Measurements from ENCODE around the gene PARP6.

DNA sequence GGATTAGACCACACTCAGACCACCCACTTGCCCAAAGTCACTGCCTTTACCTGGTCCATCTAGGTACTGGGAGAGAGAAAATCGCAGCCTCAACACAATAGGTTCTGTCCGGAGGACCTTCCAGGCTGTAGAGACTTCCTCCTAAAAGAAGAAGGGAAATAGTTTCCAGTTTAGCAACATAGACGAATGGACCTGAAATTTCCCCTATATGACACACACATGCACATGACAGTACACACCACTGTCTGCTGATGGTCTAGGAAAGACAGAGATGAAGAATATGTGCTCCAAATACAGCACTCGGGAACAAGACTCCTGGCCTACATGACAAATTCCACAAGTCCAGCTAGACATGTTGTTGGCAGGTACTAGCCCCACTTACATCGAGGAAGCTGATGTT, 7.3 kb downstream of the PARP6 start:
- TF ChIP-seq, protein P1, sequence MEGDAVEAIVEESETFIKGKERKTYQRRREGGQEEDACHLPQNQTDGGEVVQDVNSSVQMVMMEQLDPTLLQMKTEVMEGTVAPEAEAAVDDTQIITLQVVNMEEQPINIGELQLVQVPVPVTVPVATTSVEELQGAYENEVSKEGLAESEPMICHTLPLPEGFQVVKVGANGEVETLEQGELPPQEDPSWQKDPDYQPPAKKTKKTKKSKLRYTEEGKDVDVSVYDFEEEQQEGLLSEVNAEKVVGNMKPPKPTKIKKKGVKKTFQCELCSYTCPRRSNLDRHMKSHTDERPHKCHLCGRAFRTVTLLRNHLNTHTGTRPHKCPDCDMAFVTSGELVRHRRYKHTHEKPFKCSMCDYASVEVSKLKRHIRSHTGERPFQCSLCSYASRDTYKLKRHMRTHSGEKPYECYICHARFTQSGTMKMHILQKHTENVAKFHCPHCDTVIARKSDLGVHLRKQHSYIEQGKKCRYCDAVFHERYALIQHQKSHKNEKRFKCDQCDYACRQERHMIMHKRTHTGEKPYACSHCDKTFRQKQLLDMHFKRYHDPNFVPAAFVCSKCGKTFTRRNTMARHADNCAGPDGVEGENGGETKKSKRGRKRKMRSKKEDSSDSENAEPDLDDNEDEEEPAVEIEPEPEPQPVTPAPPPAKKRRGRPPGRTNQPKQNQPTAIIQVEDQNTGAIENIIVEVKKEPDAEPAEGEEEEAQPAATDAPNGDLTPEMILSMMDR (IDR thresholded peaks at IDR 0.05; ENCODE audit: low read length): no peak
- TF ChIP-seq EZH2 (IDR thresholded peaks at IDR 0.05; ENCODE audit: borderline replicate concordance, low read length): no peak

Measured in OCI-LY1 (cell line).